ENCODE data around the gene STAB1.

- TF ChIP-seq CTCF (IDR thresholded peaks at IDR 0.05 in 4 of 5, conservative IDR thresholded peaks at IDR 0.05 in 1 of 5) (no peak), POLR2A (IDR thresholded peaks at IDR 0.05) (peak in 1 of 2 donors; percentile 42)
Measured at GRCh38 chr3:52529376-52530333, 34.5 kb downstream of the STAB1 start.

Measured in gastrocnemius medialis (tissue), 4 donors.